Esophagus (tissue), 2 donors: ENCODE results near the gene ZNF699. TPM values are rescaled to one million over a fixed set of nuclear protein-coding genes. Genes with fewer than 3 reads are reported as not detected.
"Not testable (repeated sequence)": the region's sequence is repeated elsewhere in the genome, so short reads cannot be mapped to it uniquely, and the experiment has no call there.

ENCODE experiments used
- H3K27ac ChIP-seq, 2 donors: one replicate each; pipeline ENCODE4 v1.5.1; 2013; ENCODE audit warnings: low read depth in 2 of 2, mild to moderate bottlenecking in 2 of 2, inconsistent platforms in 1 of 2, low read length in 1 of 2, moderate library complexity in 1 of 2
- H3K27me3 ChIP-seq, 2 donors: one replicate each; pipeline ENCODE4 v1.6.1; 2013; ENCODE audit warnings: low read length in 2 of 2, control low read depth in 1 of 2, mild to moderate bottlenecking in 1 of 2; ENCODE audit not compliant: insufficient read depth in 2 of 2, control insufficient read depth in 1 of 2
- H3K36me3 ChIP-seq, 2 donors: one replicate each; pipeline ENCODE4 v1.6.1; 2013; ENCODE audit warnings: low read length in 1 of 2; ENCODE audit not compliant: control insufficient read depth in 2 of 2, insufficient read depth in 2 of 2
- H3K4me1 ChIP-seq, 2 donors: one replicate each; pipeline ENCODE4 v1.6.1; 2013; ENCODE audit warnings: low read length in 1 of 2; ENCODE audit not compliant: control insufficient read depth in 2 of 2, insufficient read depth in 2 of 2
- H3K4me3 ChIP-seq, 2 donors: one replicate each; pipeline ENCODE4 v1.5.1; 2013; ENCODE audit warnings: low read length in 2 of 2, mild to moderate bottlenecking in 2 of 2, low read depth in 1 of 2, moderate library complexity in 1 of 2
- H3K9me3 ChIP-seq, 2 donors: one replicate each; pipeline ENCODE4 v1.6.1; 2013; ENCODE audit warnings: mild to moderate bottlenecking in 2 of 2, low read depth in 1 of 2, low read length in 1 of 2, moderate library complexity in 1 of 2; ENCODE audit not compliant: control insufficient read depth in 2 of 2, insufficient read depth in 1 of 2
- WGBS, 2 donors: extraction: QIAGEN DNeasy Blood & Tissue Kit; methylation state at CpG; one replicate each; pipeline ENCODE4 v1.1.7; 2013; 5-methylcytosine and 5-hydroxymethylcytosine counted together
- polyA plus RNA-seq, 2 donors: library from polyadenylated mRNA; stranded (reverse); fragments of 200-250 nt; gene quantifications; one replicate each; pipeline ENCODE4 v1.2.3, GENCODE V29; 2013
- donor health status: healthy with polysubstance abuse.
- donor health status: Bipolar disorder and iron deficiency.

ZNF699 gene
- polyA plus RNA-seq, 2 donors: 0.57 to 1.1 TPM

DNA sequence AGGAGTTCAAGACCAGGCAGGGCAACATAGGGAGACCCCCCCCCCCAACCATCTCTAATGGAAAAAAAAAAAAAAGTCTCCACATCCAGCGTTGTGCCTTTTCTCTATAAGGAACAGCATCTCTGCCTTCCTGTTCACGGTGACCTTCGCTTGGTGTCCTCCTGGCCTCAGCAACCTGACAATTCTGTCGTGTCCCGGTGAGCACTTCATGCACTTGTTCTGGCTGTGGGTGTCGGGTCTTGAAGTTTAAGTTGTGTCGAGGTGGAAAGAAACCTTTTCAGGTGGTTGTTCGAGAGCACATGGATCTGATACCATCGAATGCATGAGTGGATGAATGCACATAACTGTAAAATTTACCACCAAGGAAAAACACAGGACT lies 14.9 kb upstream of the ZNF699 start:
- WGBS, 2 donors: 42 to 55% methylated on average over 9 of the region's 9 CpGs
- Histone ChIP-seq H3K36me3 (no peaks in the 10 kb centered on the region), H3K9me3 (peaks cover 2 to 7% of the 10 kb centered on the region in 2 donors), H3K4me1 (no peaks in the 10 kb centered on the region), H3K4me3 (peak overlapping the region; percentile 69 to 77), H3K27ac (peak overlapping the region; percentile 90 to 94), H3K27me3 (no peaks in the 10 kb centered on the region)

DNA sequence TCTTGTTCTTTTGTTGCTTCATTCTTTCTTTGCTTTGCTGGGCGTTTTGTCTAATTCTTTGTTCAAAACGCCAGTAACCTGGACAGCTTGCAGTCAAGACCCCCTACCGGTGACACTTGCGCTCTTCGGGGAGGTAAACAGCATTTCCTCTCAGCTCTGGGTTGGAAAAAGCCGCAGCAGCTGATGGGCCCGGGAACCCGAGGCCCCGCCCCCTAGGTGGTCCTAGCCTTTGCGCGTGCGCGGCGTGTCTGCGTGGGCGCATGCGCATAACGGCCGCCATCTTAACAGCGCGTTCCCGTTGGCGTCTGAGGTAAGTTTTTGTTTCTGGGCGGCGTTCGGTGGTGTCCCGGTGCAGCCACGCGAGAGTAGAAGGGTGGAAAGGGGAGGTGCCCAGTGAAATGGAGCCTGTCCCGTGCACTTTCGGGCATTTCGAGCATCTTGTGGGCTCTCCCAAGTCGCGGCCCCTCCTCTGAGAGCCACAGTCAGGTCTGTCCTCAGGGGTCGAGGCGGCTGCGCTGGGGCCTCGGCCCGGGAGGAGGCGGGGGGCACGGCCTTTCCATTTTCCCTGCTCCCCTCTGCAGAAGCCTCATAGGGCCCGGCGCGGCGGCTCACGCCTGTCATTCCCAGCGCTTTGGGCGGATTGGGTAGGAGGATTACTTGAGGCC lies 14.4 kb upstream of the ZNF699 start, which contains the start of gene ZNF559:
TSS of gene ZNF559 (plus strand) at position 261 of the 665 bp plus-strand sequence. CDS start 14,371 bp downstream, outside the sequence.
- Histone ChIP-seq H3K9me3 (peaks cover 2 to 7% of the 10 kb centered on the region in 2 donors), H3K27ac (peak within 1 kb of the TSS; percentile 90 to 94), H3K4me3 (peak within 1 kb of the TSS; percentile 69 to 77), H3K36me3 (no peaks in the 10 kb centered on the region), H3K27me3 (no peaks in the 10 kb centered on the region), H3K4me1 (no peaks in the 10 kb centered on the region)
- WGBS, 2 donors: 1% methylated on average over 48 of the region's 48 CpGs

DNA sequence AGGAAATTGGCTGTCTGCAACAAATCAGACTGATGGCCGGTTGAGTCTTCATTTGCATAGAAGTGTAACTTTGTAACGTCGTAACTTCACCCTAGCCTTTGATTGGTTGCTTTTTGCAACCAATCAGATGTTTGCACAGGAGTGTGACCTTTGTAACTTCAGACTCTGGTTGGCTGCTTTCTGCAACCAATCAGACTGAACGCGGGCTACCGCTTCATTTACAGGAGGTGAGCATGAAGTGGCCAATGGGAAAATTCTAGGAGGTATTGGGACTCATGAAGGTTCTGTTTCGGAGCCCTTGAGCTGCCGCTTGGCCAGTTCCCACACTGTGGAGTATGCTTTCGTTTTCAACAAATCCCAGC lies 13.9 kb upstream of the ZNF699 start:
- H3K4me1 ChIP-seq: no peaks in the 10 kb centered on the region
- H3K36me3 ChIP-seq: no peaks in the 10 kb centered on the region
- peak overlapping the region; percentile 69 to 77 for H3K4me3 ChIP-seq
- WGBS, 2 donors: 1 to 3% methylated on average over 9 of the region's 9 CpGs
- H3K27me3 ChIP-seq: no peaks in the 10 kb centered on the region
- peak overlapping the region; percentile 90 for H3K27ac ChIP-seq
- peaks cover 2 to 6% of the 10 kb centered on the region in 2 donors for H3K9me3 ChIP-seq

DNA sequence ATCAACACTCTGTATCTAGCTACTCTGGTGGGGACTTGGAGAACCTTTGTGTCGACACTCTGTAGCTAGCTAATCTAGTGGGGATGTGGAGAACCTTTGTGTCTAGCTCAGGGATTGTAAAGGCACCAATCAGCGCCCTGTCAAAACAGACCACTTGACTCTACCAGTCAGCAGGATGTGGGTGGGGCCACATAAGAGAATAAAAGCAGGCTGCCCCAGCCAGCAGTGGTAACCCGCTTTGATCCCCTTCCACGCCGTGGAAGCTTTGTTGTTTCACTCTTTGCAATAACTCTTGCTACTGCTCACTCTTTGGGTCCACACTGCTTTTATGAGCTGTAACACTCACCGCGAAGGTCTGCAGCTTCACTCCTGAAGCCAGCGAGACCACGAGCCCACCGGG lies 12.6 kb upstream of the ZNF699 start:
- not testable (repeated sequence) for H3K4me3 ChIP-seq, H3K27ac ChIP-seq, H3K9me3 ChIP-seq, H3K27me3 ChIP-seq, H3K4me1 ChIP-seq, H3K36me3 ChIP-seq
- 95 to 96% methylated on average over 10 of the region's 10 CpGs for WGBS, 2 donors

DNA sequence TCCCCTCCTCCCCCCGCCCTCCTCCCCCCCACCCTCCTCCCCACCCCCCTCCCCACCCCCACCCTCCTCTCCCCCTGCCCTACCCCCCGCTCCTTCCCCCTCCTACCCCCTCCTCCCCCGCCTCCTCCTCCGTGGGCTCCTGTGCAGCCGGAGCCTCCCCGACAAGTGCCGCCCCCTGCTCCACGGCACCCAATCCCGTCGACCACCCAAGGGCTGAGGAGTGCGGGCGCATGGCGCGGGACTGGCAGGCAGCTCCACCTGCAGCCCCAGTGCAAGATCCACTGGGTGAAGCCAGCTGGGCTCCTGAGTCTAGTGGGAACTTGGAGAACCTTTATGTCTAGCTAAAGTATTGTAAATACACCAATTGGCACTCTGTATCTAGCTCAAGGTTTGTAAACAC lies 12.1 kb upstream of the ZNF699 start:
- not testable (repeated sequence) for H3K27ac ChIP-seq, H3K36me3 ChIP-seq, H3K9me3 ChIP-seq, H3K4me3 ChIP-seq, H3K4me1 ChIP-seq, H3K27me3 ChIP-seq
- 96 to 100% methylated on average over 8 to 10 of the region's 14 CpGs for WGBS, 2 donors

DNA sequence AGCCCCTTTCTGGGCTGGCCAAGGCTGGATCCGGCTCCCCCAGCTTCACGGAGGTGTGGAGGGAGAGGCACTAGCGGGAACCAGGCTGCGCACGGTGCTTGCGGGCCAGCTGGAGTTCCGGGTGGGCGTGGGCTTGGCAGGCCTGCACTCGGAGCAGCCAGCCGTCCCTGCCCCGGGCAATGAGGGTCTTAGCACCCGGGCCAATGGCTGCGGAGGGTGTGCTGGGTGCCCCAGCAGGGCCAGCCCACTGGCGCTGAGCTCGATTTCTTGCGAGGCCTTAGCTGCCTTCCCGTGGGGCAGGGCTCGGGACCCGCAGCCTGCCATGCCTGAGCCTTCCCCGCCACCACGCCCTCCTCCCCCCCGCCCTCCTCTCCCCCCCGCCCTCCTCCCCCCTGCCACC lies 11.7 kb upstream of the ZNF699 start:
- 95 to 97% methylated on average over 17 to 23 of the region's 23 CpGs for WGBS, 2 donors
- H3K9me3 ChIP-seq: peaks cover 0 to 3% of the 10 kb centered on the region in 2 donors

DNA sequence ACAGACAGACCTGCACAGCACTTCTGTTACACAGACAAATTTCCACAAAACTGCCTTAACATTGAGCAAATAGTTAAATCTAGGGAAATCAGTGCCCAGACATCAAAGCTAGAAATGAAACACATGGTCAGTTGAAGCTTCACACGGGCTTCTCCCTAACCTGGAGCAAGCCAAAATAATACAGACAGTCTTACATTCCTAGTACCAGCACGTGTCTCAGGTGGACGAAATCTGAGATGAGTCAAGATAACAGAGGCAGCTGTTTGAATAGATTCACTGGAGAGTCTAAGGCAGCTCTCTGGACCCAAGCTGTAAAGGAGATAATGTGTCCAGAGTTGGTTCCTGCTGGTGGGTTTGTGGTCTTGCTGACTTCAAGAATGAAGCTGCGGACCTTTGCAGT lies 4.1 kb upstream of the ZNF699 start:
- no peaks in the 10 kb centered on the region for H3K4me1 ChIP-seq
- no peaks in the 10 kb centered on the region for H3K27me3 ChIP-seq
- H3K9me3 ChIP-seq: peaks cover 3 to 5% of the 10 kb centered on the region in 2 donors
- no peak overlapping the region for H3K27ac ChIP-seq
- H3K36me3 ChIP-seq: no peaks in the 10 kb centered on the region
- 65 to 75% methylated on average over 4 of the region's 4 CpGs for WGBS, 2 donors
- no peak overlapping the region for H3K4me3 ChIP-seq

More for the DNA sequence above, 11.7 kb upstream of the ZNF699 start:
- H3K27ac ChIP-seq: no peak overlapping the region
- no peak overlapping the region for H3K4me3 ChIP-seq
- H3K4me1 ChIP-seq: no peaks in the 10 kb centered on the region
- H3K27me3 ChIP-seq: no peaks in the 10 kb centered on the region
- H3K36me3 ChIP-seq: no peaks in the 10 kb centered on the region

DNA sequence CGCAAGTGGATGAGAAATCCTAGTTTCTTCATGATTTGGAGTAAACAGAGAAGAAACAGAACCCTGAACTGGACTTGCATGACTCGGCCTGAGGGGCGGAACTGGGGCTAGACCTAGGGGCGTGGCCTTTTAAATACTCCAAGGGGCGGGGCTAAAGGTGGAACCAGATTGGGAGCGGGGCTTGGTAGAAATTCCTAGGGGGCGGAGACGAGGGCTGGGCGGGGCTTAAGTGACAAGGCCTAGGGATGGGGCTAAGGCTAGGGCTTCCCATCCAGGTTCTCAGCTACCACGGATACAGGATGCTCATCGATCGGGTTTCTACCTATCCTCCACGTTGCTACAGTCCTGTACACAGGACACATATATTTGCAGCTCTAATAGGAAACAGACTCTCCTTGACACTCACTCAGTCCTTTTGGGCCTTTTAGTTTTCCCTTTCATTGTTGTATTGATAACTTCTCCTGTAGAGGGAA lies 372 bp upstream of the ZNF699 start:
- Histone ChIP-seq H3K4me3 (peak overlapping the region; percentile 68 to 97), H3K9me3 (peaks cover 3 to 5% of the 10 kb centered on the region in 2 donors), H3K27me3 (no peaks in the 10 kb centered on the region), H3K4me1 (no peaks in the 10 kb centered on the region), H3K27ac (peak overlapping the region; percentile 98 to 99), H3K36me3 (no peaks in the 10 kb centered on the region)
- 9 to 11% methylated on average over 13 of the region's 13 CpGs for WGBS, 2 donors

DNA sequence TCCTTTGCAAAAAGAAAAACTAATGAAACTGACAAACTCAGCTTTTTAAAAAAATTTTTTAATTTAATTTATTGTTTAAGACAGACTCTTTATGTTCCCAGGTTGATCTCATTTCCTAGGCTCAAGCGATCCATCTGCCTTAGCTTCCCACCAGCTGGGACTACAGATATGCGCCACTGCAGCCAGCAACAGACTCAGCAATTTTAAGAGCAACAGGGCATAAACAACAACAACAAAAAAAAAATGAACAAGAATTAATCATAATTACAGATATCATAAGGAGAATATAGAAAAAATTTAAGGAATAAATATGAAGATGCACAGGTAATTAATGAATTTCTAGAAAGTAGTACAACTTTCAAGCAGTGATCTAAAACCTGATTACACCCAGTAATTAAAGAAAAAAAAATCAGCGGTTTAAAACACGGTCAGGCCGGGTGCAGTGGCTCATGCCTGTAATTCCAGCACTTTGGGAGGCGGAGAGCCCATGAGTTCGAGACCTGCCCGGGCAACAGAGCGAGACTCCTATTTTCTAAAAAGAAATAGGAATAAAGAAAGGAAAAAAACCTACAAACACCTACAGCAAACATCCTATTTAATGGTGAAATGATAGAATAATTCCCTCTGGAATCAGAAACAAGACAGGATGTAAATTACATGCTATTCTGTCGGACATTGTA lies 1.4 kb downstream of the ZNF699 start:
- Histone ChIP-seq H3K4me3 (peak overlapping the region in 1 of 2 donors; percentile 97), H3K27ac (no peak overlapping the region), H3K9me3 (peaks cover 0 to 6% of the 10 kb centered on the region in 2 donors), H3K4me1 (no peaks in the 10 kb centered on the region), H3K27me3 (no peaks in the 10 kb centered on the region), H3K36me3 (peaks cover 5 to 7% of the 10 kb centered on the region in 2 donors)
- 67 to 69% methylated on average over 10 of the region's 10 CpGs for whole genome bisulfite sequencing, 2 donors
